HUDEP-2 (cell line): ENCODE measurements around the gene ADGRD1.

ENCODE experiments used
- DNase-seq, 76 experiments: peaks; one replicate each; lab custom pipeline; 2025; ENCODE audit not compliant: unreplicated experiment in 76 of 76; lab: John Stamatoyannopoulos, UW

ADGRD1 gene

DNA sequence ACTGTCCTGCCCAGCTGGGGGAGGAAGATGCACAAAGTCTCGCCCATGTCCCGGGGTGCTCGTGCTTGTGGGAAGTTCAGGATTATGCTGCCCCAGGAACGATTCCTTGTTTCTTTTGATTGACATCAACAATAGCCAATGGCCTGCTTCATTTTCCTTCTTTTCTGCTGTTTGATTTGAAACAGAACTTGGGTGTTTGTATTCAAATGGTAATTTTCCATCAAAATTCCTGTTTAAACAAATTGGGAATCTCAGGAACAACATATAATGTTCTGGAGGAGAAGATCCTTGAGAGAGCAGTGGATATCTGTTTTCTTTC, 97.4 kb downstream of the ADGRD1 start:
- DNase-seq = no peak

- no peak for DNase-seq
Measured at GRCh38 chr12:131052063-131052781, 98.5 kb downstream of the ADGRD1 start.

GRCh38 chr12:131052929-131053328, 99.2 kb downstream of the ADGRD1 start:
- no peak for DNase-seq

GRCh38 chr12:131053567-131053966, 99.9 kb downstream of the ADGRD1 start:
- no peak for DNase-seq

GRCh38 chr12:131054345-131055092, 100.8 kb downstream of the ADGRD1 start:
- no peak for DNase-seq

DNA sequence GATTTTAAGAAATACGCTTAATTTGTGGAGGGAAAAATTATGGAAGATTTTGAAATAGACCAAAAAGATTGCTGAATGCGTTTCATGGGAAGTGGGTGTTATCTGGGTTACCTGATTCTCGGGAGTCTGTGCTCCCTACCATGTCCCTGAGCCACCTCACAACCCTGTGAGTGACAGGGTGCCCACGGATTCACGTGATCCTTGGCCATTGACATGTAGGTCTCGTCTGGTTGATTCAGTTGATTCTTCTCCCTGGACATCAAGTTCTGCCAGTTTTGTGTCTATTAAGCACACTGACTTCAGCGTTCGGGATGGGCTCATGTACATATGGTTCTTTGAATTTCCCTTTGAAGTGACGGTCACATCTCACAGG, 101.4 kb downstream of the ADGRD1 start:
- DNase-seq = no peak

DNA sequence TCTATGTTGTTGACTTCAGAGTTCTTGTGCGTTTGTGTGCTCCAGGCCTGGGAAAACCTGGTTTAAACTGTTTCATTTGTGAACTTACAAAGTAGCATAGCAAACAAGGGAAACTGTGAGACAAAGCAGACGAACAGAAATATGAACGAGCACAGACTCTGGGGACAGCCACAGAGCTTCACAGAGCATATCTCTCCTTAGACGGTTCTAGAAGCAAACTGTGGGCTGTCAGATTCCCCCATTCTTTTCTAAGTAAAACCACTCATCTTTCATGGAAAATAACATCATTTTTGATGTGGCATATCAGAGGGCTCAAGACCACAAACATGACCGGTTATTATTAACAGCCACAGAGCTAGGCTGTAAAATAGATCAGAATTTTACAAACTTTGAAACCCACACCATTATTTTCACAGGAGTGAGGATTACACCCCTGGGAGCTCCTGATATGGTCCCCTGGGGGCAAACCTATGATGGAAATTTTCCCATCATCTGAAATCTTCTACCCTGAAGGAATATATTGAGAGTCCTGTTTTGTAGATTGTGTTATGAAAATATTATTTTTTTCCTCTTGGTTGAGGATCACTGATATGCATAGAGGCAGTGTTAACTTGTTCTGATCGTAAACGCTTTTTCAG, 102.0 kb downstream of the ADGRD1 start:
- DNase-seq = no peak

GRCh38 chr12:131056626-131057025, 102.9 kb downstream of the ADGRD1 start:
- no peak for DNase-seq

DNA sequence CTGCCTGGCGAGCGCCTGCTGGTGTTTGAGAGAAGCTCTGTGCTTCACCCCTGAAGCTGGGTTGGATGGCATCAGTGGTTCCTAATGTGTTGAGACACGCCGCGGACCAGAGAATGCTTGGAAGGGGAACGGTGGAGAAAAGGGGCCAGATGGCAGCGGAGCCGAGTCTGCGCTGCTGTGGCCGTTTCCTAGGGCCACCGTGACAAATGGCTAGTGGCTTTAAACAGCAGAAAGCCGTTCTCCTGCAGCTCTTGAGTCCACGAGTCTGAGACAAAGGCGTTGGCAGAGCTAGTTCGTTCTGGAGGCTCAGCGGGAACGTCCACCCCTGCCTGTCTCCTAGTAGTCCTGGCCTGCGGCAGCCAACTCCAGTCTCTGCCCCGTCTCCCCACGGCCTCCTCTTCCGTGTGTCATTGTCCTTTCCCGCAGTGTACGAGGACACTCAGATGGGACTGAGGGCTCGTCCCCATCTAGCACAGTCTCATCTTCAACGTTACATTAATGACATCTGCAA, 103.6 kb downstream of the ADGRD1 start:
- no peak for DNase-seq

DNA sequence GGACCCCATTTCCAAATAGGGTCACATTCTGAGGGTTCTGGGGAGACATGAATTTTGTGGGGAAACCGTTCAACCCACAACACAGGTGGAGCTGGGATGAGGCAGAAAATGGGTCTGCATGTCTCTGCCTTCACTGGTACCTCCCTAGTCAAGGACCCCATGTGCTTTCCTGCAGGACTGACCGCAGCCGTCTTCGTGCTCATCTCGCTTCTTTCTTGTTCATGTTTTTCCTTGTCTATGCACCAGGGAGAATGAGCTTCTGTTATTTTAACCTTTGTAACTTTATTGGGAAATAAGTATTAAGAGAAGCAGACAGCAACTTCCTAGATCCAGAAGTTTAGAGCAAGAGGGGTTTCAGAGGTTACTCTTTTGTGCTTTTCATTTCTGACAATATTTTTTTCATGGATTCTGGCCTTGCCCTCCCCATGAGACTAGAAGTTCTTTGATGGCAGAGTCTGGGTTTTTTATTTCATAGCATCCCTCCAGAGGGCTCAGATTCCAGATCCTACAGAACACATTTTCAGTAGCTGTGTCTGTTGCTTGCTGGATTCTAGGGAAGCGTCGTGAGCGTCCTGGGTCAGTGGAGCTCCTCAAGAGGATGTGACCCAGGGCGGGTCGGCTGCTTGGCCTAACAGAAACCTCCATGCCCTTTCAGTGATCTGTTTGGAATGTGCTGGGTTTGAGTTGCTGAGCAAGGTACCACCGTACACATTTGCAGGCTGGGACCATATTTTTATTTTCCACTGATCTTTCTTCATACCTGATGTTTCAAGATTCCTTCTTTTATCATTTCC, 104.2 kb downstream of the ADGRD1 start:
- no peak for DNase-seq

DNA sequence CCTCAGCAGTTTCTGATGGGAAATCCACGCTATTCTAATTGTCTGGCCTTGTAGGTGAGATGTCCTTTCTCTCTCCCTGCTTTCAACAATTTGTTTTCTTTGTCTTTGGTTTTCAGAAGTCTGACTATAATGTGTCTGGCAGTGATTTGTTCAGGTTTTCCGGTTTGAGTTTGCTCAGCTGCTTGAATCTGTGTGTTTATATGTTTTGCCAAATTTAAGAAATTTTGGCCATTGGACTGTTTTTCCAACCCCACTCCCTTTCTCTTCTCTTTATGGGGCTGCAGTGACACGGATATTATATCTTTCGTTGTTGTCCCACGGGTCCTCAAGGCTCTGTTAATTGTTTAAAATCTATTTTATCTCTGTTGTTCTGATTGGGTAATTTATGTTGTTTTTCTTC, 105.0 kb downstream of the ADGRD1 start:
- no peak for DNase-seq

GRCh38 chr12:131060011-131060703, 106.5 kb downstream of the ADGRD1 start:
- DNase-seq = no peak

DNA sequence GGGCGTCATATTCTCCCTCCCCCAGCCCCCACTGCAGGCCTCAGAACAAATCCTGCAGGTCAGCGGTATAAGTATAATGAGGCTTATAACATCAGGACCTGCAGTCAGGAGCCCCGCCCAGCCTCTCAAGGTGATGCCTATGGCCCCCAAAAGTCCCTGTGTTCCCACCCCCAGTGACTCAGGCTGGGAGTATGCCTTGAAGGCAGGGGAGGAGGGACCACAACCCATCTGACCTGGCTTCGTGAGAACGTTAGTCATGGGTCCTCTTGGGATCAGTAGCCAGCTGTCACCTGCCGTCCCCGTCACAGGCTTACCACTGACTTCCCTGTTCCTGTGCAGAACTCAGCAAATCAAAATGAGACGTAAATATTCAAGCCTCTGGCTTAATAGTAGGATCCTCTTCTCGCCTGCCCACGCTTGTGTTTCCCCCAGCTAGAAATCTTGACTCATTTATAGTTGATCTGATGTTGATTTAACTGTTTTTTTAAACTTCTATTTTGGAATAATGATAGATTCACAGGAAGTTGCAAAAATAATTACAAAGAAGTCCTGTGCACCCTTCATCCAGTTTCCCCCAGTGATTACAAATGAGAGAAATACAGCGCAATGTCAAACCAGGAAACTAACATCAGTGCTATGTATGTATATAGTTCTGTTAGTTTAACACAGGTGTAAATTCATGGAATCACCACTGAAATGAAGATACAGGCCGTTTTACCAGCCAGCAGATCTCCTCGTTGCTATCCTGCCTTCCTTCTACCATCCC, 107.5 kb downstream of the ADGRD1 start:
- DNase-seq = no peak

- no peak for DNase-seq
Measured at GRCh38 chr12:131063413-131063812, 109.7 kb downstream of the ADGRD1 start.

DNA sequence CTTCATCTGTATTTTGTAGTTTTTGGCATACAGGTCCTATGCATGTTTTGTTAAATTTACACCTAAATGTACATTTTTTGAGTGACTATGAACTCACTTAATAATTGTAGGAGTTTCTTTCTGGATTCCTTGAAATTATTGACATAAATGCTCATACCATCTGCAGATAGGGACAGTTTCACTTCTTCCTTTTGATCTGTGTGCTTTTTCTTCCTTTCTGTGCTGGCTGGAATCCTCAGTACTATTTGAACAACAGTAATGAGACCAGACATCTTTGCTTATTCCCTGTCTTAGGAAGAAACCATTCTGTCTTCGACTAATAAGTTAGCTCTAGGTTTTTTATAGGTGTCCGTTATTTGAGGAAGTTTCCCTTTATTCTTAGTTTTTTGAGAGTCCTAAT, 110.3 kb downstream of the ADGRD1 start:
- DNase-seq = no peak

- DNase-seq = no peak
Measured at GRCh38 chr12:131065279-131065678, 111.6 kb downstream of the ADGRD1 start.

GRCh38 chr12:131065801-131066200, 112.1 kb downstream of the ADGRD1 start:
- no peak for DNase-seq

DNA sequence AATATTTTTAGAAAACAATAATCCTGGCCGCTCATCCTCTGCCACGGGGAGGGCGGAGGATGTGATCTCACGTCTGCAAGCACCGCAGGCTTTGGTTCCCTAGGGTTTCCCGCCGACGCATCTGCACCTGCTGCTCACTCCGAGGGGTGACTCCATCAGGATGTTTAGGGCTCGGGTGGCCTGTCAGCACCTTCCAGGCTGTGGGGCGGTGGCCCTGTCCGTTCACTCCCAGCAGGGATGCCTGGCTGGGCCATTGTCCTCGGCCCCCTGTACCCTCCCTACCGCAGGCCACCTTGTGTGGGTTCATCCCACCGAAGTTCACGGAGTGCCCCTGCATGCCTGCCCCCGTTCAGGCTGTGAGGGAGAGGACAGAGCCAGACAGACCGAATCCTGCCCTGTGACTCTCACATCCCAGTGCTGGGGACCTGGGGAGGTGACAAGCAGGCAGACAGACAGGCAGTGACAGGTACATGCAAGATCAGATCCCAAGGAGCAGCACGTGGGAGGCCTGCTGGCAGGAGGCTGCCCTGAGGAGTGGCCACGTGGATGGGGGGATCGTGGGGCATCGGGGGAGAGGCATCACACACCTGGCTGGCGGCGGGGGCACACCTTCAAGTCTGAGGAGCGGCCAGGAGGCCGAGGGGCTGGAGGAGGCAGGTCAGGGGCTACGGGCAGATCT, 112.6 kb downstream of the ADGRD1 start:
- DNase-seq = no peak

GRCh38 chr12:131066886-131067490, 113.3 kb downstream of the ADGRD1 start:
- DNase-seq = no peak
